Activated CD4-positive, alpha-beta T cell treated with anti-CD3 and anti-CD28 coated beads, Interleukin-2, Interleukin-6, amounts not matched to agents 100 ng/mL and 50 ng/mL, durations not matched to agents 16 hours and 8 hours (primary cell): Measurements from ENCODE around the gene ASAP3.

Experiments
- DNase-seq: peaks from one replicate; pipeline ENCODE4 v3.0.0-alpha.2; 2020

Gene ASAP3

GRCh38 chr1:23422241-23422877 lies 61.6 kb downstream of the ASAP3 start:
- DNase-seq = peak; percentile 25

GRCh38 chr1:23421753-23422240 lies 62.2 kb downstream of the ASAP3 start:
- no peak for DNase-seq

GRCh38 chr1:23421343-23421742 lies 62.6 kb downstream of the ASAP3 start:
- DNase-seq = no peak

- no peak for DNase-seq
These were observed 63.2 kb downstream of the ASAP3 start for GRCh38 chr1:23420778-23421177.

GRCh38 chr1:23419180-23419579 lies 64.8 kb downstream of the ASAP3 start:
- DNase-seq = no peak

GRCh38 chr1:23417570-23417969 lies 66.4 kb downstream of the ASAP3 start:
- DNase-seq = no peak

GRCh38 chr1:23416964-23417363 lies 67.0 kb downstream of the ASAP3 start:
- no peak for DNase-seq

- no peak for DNase-seq
These were observed 75.1 kb downstream of the ASAP3 start for GRCh38 chr1:23408797-23409290.

- no peak for DNase-seq
These were observed 76.9 kb downstream of the ASAP3 start for GRCh38 chr1:23407016-23407630.

- no peak for DNase-seq
These were observed 78.0 kb downstream of the ASAP3 start for GRCh38 chr1:23405946-23406345.

- peak; percentile 89 for DNase-seq
These were observed 80.1 kb downstream of the ASAP3 start for GRCh38 chr1:23403735-23404486.

GRCh38 chr1:23403355-23403734 lies 80.6 kb downstream of the ASAP3 start:
- DNase-seq = no peak

- DNase-seq = peak; percentile 10
These were observed 81.0 kb downstream of the ASAP3 start for GRCh38 chr1:23403038-23403336.

GRCh38 chr1:23402286-23403037 lies 81.5 kb downstream of the ASAP3 start:
- DNase-seq = no peak

GRCh38 chr1:23401313-23401712 lies 82.7 kb downstream of the ASAP3 start:
- no peak for DNase-seq

GRCh38 chr1:23400324-23401114 lies 83.5 kb downstream of the ASAP3 start:
- DNase-seq = no peak

GRCh38 chr1:23399229-23399628 lies 84.8 kb downstream of the ASAP3 start:
- no peak for DNase-seq

- DNase-seq = no peak
These were observed 86.1 kb downstream of the ASAP3 start for GRCh38 chr1:23397908-23398307.

GRCh38 chr1:23396380-23396779 lies 87.6 kb downstream of the ASAP3 start:
- DNase-seq = no peak

GRCh38 chr1:23395849-23396248 lies 88.1 kb downstream of the ASAP3 start:
- no peak for DNase-seq

- DNase-seq = no peak
These were observed 88.7 kb downstream of the ASAP3 start for GRCh38 chr1:23395154-23395724.

- DNase-seq = no peak
These were observed 89.3 kb downstream of the ASAP3 start for GRCh38 chr1:23394684-23395083.
